Ectodermal cell (in vitro differentiated cells): ENCODE measurements around the gene ELOVL7.
"Not testable (repeated sequence)": the region's sequence is repeated elsewhere in the genome, so short reads cannot be mapped to it uniquely, and the experiment has no call there.

ENCODE experiments used
- H3K27ac ChIP-seq: 2 replicates; pipeline ENCODE4 v1.7.0; 2013; ENCODE audit warnings: mild to moderate bottlenecking, low read depth, low read length; ENCODE audit not compliant: insufficient read depth, poor library complexity, severe bottlenecking
- H3K27me3 ChIP-seq: 2 replicates; pipeline ENCODE4 v1.7.0; 2013; ENCODE audit warnings: mild to moderate bottlenecking, low read length; ENCODE audit not compliant: insufficient read depth, control insufficient read depth, poor library complexity, severe bottlenecking
- H3K36me3 ChIP-seq: one replicate; pipeline ENCODE4 v1.7.0; 2013; ENCODE audit warnings: low read length; ENCODE audit not compliant: control insufficient read depth, insufficient read depth
- H3K4me1 ChIP-seq: one replicate; pipeline ENCODE4 v1.7.0; 2013; ENCODE audit warnings: low read length; ENCODE audit not compliant: control insufficient read depth, insufficient read depth
- H3K4me3 ChIP-seq: 2 replicates; pipeline ENCODE4 v1.7.0; 2013; ENCODE audit warnings: low read depth, low read length, control low read depth; ENCODE audit not compliant: insufficient read depth
- H3K9me3 ChIP-seq: 2 replicates; pipeline ENCODE4 v1.7.0; 2013; ENCODE audit warnings: mild to moderate bottlenecking, low read length, moderate library complexity; ENCODE audit not compliant: control insufficient read depth
- WGBS, 2 experiments: methylation state at CpG; one replicate each; pipeline ENCODE4 v1.1.7; 2013; ENCODE audit warnings: missing lambda C conversion rate in 2 of 2; 5-methylcytosine and 5-hydroxymethylcytosine counted together

The ELOVL7 gene

DNA sequence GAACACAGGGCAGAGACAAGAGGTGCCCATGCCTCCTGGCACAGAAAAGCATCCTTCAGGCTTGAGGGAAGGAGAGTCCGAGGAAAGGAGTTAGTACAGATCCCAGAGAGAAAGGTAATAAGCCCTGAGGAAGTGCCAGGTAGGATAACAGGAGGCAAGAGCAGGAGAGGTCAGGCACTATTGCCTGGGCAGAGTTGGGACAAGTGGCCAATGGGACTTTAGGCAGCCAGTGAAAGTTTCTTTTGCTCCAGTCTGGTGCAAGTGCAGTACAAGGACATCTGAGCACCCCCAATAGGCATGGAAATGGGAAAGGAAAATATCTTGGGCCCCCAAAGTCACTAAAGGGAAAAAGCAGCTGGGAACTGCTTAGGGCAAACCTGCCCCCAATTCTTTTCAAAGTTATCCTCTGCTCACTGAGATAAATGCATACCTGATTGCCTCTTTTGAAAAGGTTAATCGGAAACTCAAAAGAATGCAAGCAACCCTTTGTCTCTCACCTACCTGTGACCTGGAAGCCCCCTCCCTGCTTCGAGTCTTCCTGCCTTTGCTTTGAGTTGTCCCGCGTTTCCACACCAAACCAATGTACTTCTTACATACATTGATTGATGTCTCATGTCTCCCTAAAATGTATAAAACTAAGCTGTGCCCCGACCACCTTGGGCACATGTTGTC is 46.5 kb downstream of the ELOVL7 start:
- Histone ChIP-seq H3K4me1 (no peaks in the 10 kb centered on the region), H3K4me3 (no peak overlapping the region), H3K36me3 (no peaks in the 10 kb centered on the region), H3K9me3 (no peaks in the 10 kb centered on the region), H3K27ac (no peak overlapping the region), H3K27me3 (no peaks in the 10 kb centered on the region)
- 39 to 48% methylated on average over 6 of the region's 6 CpGs for WGBS, 2 experiments

DNA sequence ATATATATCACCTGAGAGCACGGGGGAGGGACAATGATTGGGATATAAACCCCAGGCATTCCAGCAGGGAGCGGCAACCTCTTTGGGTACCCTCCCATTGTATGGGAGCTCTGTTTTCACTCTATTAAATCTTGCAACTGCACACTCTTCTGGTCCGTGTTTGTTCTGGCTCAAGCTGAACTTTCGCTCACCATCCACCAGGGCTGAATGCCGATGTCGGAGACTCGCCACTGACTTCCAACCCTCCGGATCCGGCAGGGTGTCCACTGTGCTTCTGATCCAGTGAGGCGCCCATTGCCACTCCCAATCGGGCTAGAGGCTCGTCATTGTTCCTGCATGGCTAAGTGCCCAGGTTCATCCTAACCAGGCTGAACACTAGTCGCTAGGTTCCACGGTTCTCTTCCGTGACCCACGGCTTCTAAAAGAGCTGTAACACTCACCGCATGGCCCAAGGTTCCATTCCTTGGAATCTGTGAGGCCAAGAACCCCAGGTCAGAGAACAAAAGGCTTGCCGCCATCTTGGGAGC is 48.6 kb downstream of the ELOVL7 start:
- not testable (repeated sequence) for H3K4me1 ChIP-seq
- WGBS, 2 experiments: 92 to 93% methylated on average over 18 of the region's 18 CpGs

DNA sequence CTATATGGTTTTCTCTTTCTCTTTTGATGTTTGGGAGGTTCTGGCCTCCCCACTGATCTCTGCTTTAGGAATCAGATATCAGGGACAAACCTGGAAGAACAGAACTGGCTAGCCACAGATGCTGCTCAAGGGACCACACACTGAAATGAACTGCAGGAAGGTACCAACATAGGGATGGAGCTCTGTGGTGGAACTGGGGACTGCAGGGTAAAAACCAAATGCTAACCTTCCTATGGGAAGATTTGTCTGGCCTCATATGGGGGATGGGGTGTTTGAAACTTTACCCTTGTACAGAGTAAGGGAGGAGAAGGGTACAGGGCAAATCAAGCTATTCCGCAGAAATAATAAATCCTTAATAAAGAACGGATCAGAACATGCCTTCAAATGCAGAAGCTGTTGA is 49.4 kb downstream of the ELOVL7 start:
- H3K4me3 ChIP-seq: no peak overlapping the region
- H3K36me3 ChIP-seq: no peaks in the 10 kb centered on the region
- H3K27ac ChIP-seq: no peak overlapping the region
- WGBS, 2 experiments: 96 to 97% methylated on average over 2 of the region's 2 CpGs
- H3K27me3 ChIP-seq: no peaks in the 10 kb centered on the region
- H3K9me3 ChIP-seq: no peaks in the 10 kb centered on the region
- H3K4me1 ChIP-seq: no peaks in the 10 kb centered on the region

More for the DNA sequence above, 48.6 kb downstream of the ELOVL7 start:
- H3K36me3 ChIP-seq, H3K27me3 ChIP-seq, H3K9me3 ChIP-seq, H3K4me3 ChIP-seq, H3K27ac ChIP-seq: not testable (repeated sequence)

DNA sequence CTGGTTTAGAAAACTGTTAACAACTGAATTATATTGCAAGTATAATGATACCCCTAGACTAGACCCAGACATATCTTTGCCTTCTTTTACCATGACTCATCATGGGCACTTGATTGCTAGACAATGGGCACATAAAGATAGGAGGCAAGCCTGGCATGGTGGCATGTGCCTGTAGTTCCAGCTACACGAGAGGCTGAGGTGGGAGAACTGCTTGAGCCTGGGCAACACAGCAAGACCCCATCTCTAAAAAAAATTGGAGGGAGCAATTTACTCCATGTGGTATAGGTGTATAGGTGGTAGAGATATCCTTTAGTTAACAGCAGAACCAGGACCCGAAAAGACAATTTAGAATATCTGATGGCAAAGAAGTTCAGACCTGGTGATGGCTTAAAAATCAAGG is 51.6 kb downstream of the ELOVL7 start:
- Histone ChIP-seq H3K9me3 (no peaks in the 10 kb centered on the region), H3K36me3 (no peaks in the 10 kb centered on the region), H3K4me3 (no peak overlapping the region), H3K27me3 (no peaks in the 10 kb centered on the region), H3K27ac (no peak overlapping the region), H3K4me1 (no peaks in the 10 kb centered on the region)
- 92 to 95% methylated on average over 2 of the region's 2 CpGs for WGBS, 2 experiments

DNA sequence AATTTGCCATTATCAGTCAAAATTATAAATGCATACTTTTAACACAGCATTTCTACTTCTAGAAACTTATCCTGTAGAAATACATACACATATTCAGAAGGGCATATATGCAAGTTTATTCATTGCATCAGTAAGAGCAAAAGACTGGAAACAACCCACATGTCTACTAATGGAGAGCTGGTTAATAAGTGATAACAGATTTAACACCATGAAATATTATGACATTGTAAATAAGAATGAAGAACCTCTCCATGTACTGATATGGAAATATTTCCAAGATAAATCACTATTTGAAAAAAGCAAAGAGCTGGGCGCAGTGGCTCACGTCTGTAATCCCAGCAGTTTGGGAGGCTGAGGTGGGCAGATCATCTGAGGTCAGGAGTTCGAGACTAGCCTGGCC is 54.5 kb downstream of the ELOVL7 start:
- Histone ChIP-seq H3K9me3 (no peaks in the 10 kb centered on the region), H3K4me3 (no peak overlapping the region), H3K27me3 (no peaks in the 10 kb centered on the region), H3K4me1 (no peaks in the 10 kb centered on the region), H3K36me3 (no peaks in the 10 kb centered on the region), H3K27ac (no peak overlapping the region)
- WGBS, 2 experiments: 93 to 94% methylated on average over 3 of the region's 3 CpGs

DNA sequence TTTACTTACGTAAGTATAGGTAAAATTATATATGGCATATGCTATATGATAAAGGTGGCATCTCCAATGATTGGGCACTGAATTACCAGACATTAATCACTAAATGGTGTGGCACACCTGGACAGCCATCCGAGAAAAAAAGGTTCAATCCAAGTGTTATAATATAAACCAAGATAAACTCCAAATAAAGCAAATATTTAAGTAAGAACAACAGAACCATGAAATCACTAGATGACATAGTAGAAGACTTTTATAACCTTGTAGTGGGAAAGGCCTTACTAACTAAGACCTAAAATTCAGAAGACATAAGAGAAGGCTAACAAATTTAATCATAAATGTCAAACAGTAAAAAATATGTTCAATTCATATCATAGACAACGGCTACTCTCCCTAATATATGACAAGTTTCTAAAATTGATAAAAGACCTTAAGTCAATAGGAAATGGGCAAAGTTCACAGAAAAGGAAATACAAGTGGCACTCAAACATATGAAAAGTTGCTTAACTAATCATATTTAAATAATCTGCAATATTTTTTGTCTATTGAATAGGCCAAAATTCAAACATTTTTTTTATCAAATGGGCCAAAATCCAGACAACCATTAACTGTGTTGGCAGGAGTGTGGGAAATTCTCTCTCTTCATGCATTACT is 55.1 kb downstream of the ELOVL7 start:
- 100% methylated on average over 2 of the region's 3 CpGs; no CpG with 5 or more reads in 1 of the 2 experiments for WGBS, 2 experiments
- no peak overlapping the region for H3K4me3 ChIP-seq
- H3K4me1 ChIP-seq: no peaks in the 10 kb centered on the region

DNA sequence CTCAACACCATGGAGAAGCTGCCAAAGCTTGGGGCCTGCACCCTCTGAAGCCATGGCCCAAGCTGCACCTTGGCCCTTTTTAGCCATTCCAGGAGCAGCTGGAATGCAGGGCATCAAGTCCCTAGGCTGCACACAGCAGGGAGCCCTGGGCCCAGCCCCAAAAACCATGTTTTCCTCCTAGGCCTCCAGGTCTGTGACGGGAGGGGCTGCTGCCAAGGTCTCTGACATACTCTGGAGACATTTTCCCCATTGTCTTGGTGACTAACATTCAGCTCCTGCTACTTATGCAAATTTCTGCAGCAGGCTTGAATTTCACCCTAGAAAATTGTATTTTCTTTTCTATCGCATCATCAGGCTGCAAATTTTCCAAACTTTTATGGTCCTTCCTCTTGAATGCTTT is 64.6 kb downstream of the ELOVL7 start:
- no peaks in the 10 kb centered on the region for H3K4me1 ChIP-seq
- H3K9me3 ChIP-seq: no peaks in the 10 kb centered on the region
- no peaks in the 10 kb centered on the region for H3K27me3 ChIP-seq
- no peaks in the 10 kb centered on the region for H3K36me3 ChIP-seq
- 81 to 85% methylated on average over 2 of the region's 2 CpGs for WGBS, 2 experiments
- no peak overlapping the region for H3K4me3 ChIP-seq
- H3K27ac ChIP-seq: no peak overlapping the region

More for the DNA sequence above, 55.1 kb downstream of the ELOVL7 start:
- Histone ChIP-seq H3K9me3 (no peaks in the 10 kb centered on the region), H3K27me3 (no peaks in the 10 kb centered on the region), H3K27ac (no peak overlapping the region), H3K36me3 (no peaks in the 10 kb centered on the region)

DNA sequence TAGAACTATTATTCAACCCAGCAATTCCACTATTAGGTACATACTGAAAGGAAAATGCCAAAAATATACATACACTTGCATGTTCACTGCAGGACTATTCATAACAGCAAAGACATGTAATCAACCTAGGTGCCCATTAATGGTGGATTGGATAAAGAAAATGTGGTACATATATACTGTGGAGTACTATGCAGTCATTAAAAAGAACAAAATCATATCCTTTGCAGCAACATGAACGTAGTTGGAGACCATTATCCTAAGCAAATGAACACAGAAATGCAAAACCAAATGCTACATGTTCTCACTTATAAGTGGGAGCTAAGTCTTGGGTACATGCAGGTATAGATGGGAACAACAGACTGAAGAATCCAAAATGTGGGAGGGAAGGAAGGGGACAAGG is 67.7 kb downstream of the ELOVL7 start:
- no peaks in the 10 kb centered on the region for H3K4me1 ChIP-seq
- no peaks in the 10 kb centered on the region for H3K36me3 ChIP-seq
- H3K27me3 ChIP-seq: no peaks in the 10 kb centered on the region
- H3K4me3 ChIP-seq: no peak overlapping the region
- 67 to 86% methylated on average over 1 of the region's 1 CpG for WGBS, 2 experiments
- no peaks in the 10 kb centered on the region for H3K9me3 ChIP-seq
- no peak overlapping the region for H3K27ac ChIP-seq

DNA sequence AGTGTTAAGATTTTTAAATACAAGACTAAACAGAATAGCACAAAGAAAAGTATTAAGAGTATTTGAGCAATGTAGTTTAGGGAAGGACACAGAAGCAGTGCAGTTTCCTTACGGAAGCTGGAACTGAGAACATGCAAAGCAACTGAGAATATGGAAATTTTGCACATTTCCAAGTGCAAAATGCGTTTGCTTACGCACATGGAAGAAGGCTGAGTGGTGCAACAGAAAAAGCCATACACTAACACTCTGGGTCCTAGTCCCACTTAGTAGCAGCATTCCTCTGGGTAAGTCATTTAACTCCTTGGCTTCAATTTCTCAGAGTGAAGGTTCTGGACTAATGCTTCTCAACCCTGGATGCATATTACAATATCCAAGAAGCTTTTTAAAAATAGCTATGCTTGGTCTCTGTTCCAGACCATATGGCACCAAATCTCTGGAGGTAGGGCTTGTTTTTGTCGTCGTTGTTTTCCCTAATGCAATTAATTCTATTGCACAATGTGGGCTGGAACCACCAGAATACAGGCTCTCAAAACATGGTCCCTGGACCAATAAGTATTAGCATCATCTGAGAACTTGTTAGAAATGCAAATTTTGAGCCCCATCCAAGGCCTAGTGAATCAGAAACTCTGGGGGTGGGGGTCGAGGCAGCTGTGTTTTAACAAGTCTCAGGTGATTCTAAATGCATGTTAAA is 78.9 kb downstream of the ELOVL7 start:
- Histone ChIP-seq H3K27me3 (no peaks in the 10 kb centered on the region), H3K27ac (no peak overlapping the region), H3K9me3 (no peaks in the 10 kb centered on the region), H3K4me1 (no peaks in the 10 kb centered on the region), H3K4me3 (no peak overlapping the region), H3K36me3 (no peaks in the 10 kb centered on the region)
- 84 to 88% methylated on average over 6 of the region's 6 CpGs for WGBS, 2 experiments

DNA sequence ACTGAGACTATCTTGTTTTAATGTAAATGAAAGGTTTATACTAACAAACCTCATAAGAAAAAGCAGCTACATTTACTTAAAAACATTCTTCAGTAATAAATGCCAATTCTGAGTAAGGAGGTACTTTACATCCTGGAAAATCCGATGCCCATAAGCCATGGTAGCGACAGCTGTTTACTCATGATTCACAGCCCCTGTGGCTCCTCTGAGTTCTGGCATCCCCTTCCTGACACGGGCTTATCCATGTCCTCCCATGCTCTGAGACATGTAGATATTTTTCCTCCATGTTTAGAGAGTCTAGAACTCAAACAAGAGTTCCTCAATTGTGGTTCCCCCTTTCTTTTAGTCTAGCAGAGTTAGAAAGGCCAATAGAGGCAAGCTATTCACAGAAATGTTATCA is 81.0 kb downstream of the ELOVL7 start:
- WGBS, 2 experiments: 86 to 95% methylated on average over 3 of the region's 3 CpGs
- no peaks in the 10 kb centered on the region for H3K36me3 ChIP-seq
- no peaks in the 10 kb centered on the region for H3K27me3 ChIP-seq

More for the DNA sequence above, 81.0 kb downstream of the ELOVL7 start:
- Histone ChIP-seq H3K27ac (no peak overlapping the region), H3K4me3 (no peak overlapping the region), H3K9me3 (no peaks in the 10 kb centered on the region), H3K4me1 (no peaks in the 10 kb centered on the region)
